Measurements from ENCODE around the gene RNASE8. TPM values are rescaled to one million over a fixed set of nuclear protein-coding genes. Genes with fewer than 3 reads are reported as not detected.

RNASE8 gene
- total and polyA plus RNA-seq, 2 of the 4 experiments (the other 2 are of a cell fraction), result not detected

GRCh38 chr14:21054768-21055145 lies 2.9 kb upstream of the RNASE8 start:
- ATAC-seq (ENCODE audit: low read depth), result no peak
- Histone ChIP-seq H3K79me1 (ENCODE audit: low read depth in 1 of 2, low read length in 2 of 2) (no peaks in the 10 kb centered on the region), H2BK120ac (ENCODE audit: low read depth, low read length) (no peak overlapping the region), H3K27me3 (ENCODE audit: control insufficient read depth, insufficient read depth, low read length) (peaks cover 4% of the 10 kb centered on the region), H3K23ac (ENCODE audit: low read depth, low read length) (no peak overlapping the region), H3K18ac (ENCODE audit: low read depth, low read length) (no peak overlapping the region), H3K14ac (replicated peaks; ENCODE audit: low read depth, low read length) (no peak overlapping the region), H3K9me3 (ENCODE audit: control insufficient read depth, insufficient read depth, low read length) (no peaks in the 10 kb centered on the region), H4K91ac (ENCODE audit: insufficient read depth, low read depth, low read length) (no peak overlapping the region), H2BK5ac (ENCODE audit: low read depth, low read length, poor library complexity, severe bottlenecking) (no peak overlapping the region), H2AK5ac (ENCODE audit: low read depth, low read length) (no peak overlapping the region), H3K36me3 (ENCODE audit: control insufficient read depth, insufficient read depth, low read length) (no peaks in the 10 kb centered on the region), H4K8ac (ENCODE audit: low read depth in 2 of 2, low read length in 2 of 2) (no peak overlapping the region), H3K4me3 (ENCODE audit: insufficient read depth, low read depth, low read length) (no peak overlapping the region), H4K20me1 (ENCODE audit: insufficient read depth, low read length) (no peaks in the 10 kb centered on the region), H2AK9ac (replicated peaks; ENCODE audit: low read depth, low read length, poor library complexity) (no peak overlapping the region), H3K9me1 (ENCODE audit: insufficient read depth, low read length) (peaks cover 3% of the 10 kb centered on the region; the same call in 1 of the 2 replicates), H2BK20ac (ENCODE audit: low read depth, low read length) (no peak overlapping the region), H3K9ac (ENCODE audit: low read depth, low read length) (no peak overlapping the region), H3K56ac (ENCODE audit: extremely low read depth, insufficient read depth, low read length) (no peak overlapping the region), H3K4me1 (ENCODE audit: control insufficient read depth, insufficient read depth, low read length) (no peaks in the 10 kb centered on the region), H3K27ac (ENCODE audit: insufficient read depth, low read length) (no peak overlapping the region), H2BK15ac (ENCODE audit: low read depth, low read length) (no peak overlapping the region), H3K4me2 (ENCODE audit: low read depth, low read length) (no peak overlapping the region), H3K4ac (ENCODE audit: low read depth, low read length) (no peak overlapping the region), H4K5ac (ENCODE audit: low read depth, low read length) (no peak overlapping the region), H2AFZ (replicated peaks; ENCODE audit: low read length, poor library complexity) (no peak overlapping the region)
- TF ChIP-seq RAD21 (IDR thresholded peaks at IDR 0.05; ENCODE audit: low read length), result no peak
- no peak for TF ChIP-seq MAZ (IDR thresholded peaks at IDR 0.05; ENCODE audit: borderline replicate concordance, low read depth, low read length)
- TF ChIP-seq SMC3 (IDR thresholded peaks at IDR 0.05; ENCODE audit: low read depth, low read length), result no peak
- TF ChIP-seq, protein P1, sequence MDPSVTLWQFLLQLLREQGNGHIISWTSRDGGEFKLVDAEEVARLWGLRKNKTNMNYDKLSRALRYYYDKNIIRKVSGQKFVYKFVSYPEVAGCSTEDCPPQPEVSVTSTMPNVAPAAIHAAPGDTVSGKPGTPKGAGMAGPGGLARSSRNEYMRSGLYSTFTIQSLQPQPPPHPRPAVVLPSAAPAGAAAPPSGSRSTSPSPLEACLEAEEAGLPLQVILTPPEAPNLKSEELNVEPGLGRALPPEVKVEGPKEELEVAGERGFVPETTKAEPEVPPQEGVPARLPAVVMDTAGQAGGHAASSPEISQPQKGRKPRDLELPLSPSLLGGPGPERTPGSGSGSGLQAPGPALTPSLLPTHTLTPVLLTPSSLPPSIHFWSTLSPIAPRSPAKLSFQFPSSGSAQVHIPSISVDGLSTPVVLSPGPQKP (IDR thresholded peaks at IDR 0.05; ENCODE audit: borderline replicate concordance, low read depth, low read length), result no peak
- no peak for TF ChIP-seq BHLHE40 (IDR thresholded peaks at IDR 0.05; ENCODE audit: low read depth, low read length)
- TF ChIP-seq USF2 (IDR thresholded peaks at IDR 0.05; ENCODE audit: low read depth, low read length), result no peak
- TF ChIP-seq CEBPB (IDR thresholded peaks at IDR 0.05; ENCODE audit: low read depth, low read length), result no peak
- TF ChIP-seq FOS (IDR thresholded peaks at IDR 0.05; ENCODE audit: low read depth, low read length), result no peak
- TF ChIP-seq MAFK (IDR thresholded peaks at IDR 0.05; ENCODE audit: low read depth, low read length), result no peak
- no peak for TF ChIP-seq NFE2L2 (IDR thresholded peaks at IDR 0.05; ENCODE audit: low read depth, low read length)
- no peak for TF ChIP-seq MXI1 (IDR thresholded peaks at IDR 0.05; ENCODE audit: borderline replicate concordance, low read depth, low read length)
- TF ChIP-seq CHD1 (IDR thresholded peaks at IDR 0.05; ENCODE audit: low read depth, low read length), result no peak
- no peak for TF ChIP-seq RFX5 (IDR thresholded peaks at IDR 0.05; ENCODE audit: low read depth, low read length)
- TF ChIP-seq, protein P2, sequence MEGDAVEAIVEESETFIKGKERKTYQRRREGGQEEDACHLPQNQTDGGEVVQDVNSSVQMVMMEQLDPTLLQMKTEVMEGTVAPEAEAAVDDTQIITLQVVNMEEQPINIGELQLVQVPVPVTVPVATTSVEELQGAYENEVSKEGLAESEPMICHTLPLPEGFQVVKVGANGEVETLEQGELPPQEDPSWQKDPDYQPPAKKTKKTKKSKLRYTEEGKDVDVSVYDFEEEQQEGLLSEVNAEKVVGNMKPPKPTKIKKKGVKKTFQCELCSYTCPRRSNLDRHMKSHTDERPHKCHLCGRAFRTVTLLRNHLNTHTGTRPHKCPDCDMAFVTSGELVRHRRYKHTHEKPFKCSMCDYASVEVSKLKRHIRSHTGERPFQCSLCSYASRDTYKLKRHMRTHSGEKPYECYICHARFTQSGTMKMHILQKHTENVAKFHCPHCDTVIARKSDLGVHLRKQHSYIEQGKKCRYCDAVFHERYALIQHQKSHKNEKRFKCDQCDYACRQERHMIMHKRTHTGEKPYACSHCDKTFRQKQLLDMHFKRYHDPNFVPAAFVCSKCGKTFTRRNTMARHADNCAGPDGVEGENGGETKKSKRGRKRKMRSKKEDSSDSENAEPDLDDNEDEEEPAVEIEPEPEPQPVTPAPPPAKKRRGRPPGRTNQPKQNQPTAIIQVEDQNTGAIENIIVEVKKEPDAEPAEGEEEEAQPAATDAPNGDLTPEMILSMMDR (conservative IDR thresholded peaks at IDR 0.05; ENCODE audit: low read depth, low read length), result no peak
- no peak for TF ChIP-seq POLR2A (IDR thresholded peaks at IDR 0.05; ENCODE audit: low read depth, low read length)
- TF ChIP-seq RCOR1 (IDR thresholded peaks at IDR 0.05; ENCODE audit: insufficient replicate concordance, low read length), result no peak
- ChIA-PET POLR2A (ENCODE audit: unreplicated experiment) (no interaction called here), CTCF (no interaction called here)
- intact Hi-C loops (cut with micrococcal nuclease), result no loop called here
- dilution Hi-C loops (cut with HindIII; ENCODE audit: low sequenced_read_pairs, unreplicated experiment), result no loop called here
- in situ Hi-C loops (cut with MboI; ENCODE audit: low sequenced_read_pairs), result no loop called here
- no CpG with 5 or more reads among the region's 4 CpGs for WGBS, 2 experiments (ENCODE audit: extremely low coverage in 2 of 2, insufficient read length in 1 of 2)
- no TSS peak for BruUV-seq (replicated peaks)
- no peak for DNase-seq
